NCI-H2227 (cell line): Measurements from ENCODE around the gene PKP3.

Source experiments
- DNase-seq: peaks from one replicate; lab custom pipeline; 2025; ENCODE audit not compliant: unreplicated experiment; lab: John Stamatoyannopoulos, UW

PKP3 gene

DNA sequence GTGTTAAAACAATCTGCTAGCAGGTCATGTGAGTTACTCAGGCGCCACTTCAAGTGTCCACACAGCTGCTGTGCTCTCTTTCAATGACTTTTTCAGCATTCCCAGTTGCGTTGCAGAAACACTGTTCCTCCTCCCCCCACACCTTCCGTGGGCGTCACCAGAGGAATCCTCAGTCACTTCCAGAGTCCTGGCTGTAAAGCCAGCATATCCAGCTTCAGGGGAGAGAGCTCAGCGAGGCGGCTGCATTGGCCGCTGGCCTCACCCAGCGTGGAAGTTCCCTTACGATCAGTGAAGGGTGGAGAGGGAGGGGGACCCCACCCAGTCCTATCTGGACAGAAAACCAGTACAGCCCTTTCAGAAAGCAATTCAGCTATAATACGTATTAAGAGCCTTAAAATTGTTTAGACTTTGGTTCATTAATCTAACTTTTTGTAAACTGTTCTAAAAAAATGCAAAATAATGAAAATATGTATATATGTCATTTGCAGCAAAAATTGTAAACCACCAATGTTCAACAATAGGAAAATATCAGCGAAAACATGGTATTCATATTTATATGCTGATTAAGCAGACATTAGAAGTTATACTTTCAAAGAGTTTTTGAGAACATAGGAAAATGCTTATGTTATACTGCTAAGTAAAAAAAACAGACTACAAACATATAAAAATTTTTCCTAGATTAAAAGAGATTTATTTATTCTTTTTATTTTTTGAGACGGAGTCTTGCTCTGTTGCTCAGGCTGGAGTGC is 50.6 kb downstream of the PKP3 start:
- peak; percentile 67 for DNase-seq

DNA sequence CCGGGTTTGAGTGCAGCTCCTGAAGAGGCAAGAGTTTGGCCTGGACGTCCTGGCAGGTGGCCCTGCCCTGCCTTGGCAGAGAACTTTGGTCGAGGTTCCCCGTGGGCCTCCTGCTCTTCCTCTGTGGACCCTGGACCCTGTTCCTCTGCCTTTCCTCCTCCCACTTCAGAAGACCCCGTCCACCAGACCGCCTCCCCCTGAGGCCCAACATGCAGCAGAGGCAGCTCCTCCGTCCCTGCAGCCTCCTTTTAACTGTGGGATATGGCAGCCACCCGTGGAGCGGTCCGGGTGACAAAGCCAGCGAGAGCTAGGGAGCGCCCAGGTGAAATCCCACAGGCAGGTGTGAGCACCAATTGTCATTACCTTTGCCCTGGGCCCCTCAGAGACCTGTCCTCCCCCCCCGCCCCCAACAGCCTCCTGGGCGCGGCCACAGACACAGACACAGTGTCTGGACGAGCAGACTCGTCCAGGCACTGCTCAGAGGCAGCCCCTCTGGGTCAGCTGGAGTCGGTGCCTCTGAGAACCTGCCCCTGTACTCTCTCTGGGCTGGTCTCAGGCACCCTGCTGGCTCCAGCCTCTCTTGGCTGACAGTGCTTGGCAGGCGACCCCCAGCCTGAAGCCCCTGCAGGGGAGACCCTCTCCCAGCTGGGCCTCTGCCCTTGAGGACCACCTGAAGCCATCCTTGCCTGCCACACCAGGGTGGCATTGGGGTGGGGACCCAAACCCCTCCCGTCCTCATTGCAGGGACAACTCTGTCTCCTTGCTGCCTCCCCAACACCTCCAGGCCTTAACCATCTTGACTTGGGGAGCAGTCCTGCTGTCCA is 52.0 kb downstream of the PKP3 start:
- no peak for DNase-seq

DNA sequence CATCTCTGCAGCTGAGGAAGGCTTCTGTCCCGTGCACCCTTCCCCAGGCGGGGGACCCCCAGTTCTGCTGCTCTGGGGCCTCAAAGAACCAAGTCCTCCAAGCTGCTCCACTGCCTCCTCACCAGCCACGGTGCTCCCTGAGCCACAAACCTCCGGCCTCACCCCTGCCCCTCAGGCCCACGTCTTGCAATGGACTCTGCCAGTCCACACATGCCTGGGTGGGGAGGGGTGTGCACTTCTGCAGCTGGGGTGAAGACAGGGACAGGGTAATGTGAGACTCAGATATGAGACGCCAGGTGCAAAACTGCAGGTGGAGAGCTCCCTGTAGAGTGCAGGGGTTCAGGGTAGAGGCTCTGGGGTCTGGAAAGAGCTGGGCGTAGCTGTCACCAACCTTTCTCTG is 52.9 kb downstream of the PKP3 start:
- DNase-seq = no peak

DNA sequence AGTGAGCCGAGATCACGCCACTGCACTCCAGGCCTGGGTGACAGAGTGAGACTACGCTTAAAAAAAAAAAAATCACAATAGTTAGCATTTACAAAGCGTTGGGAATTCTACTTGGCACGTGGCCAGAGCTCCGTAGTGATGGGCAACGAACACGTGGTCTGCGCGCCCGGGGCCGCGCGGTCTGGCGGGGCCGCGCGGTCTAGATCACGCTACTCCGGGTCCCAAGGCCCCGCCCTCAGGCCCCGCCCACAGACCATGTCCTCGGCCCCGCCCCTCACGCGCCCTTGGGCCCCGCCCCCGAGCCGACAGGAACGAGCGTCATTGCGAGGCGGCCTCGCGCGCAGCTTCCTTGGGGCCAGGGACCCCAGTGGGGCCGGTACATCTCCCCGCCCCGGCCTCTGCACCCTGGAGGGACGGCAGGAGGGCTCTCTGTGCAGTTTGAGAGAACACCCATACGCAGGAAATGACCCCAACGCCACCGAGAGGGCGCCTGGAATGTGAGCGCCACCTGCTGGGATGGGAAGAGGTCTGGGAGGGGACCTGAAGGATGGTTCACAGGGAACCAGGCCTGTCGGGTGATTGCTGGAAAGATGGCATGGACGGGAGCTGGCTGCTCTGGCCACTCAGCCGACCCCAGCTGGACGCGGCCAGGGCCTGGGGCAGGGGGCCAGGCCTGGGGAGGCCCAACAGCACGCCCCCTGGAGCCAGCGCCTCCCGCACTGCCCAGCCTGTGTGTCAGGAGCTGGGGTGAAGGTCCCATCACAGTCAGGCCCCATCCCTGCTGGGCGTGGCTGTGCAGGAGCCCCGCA is 54.1 kb downstream of the PKP3 start:
- peak; percentile 99 for DNase-seq

DNA sequence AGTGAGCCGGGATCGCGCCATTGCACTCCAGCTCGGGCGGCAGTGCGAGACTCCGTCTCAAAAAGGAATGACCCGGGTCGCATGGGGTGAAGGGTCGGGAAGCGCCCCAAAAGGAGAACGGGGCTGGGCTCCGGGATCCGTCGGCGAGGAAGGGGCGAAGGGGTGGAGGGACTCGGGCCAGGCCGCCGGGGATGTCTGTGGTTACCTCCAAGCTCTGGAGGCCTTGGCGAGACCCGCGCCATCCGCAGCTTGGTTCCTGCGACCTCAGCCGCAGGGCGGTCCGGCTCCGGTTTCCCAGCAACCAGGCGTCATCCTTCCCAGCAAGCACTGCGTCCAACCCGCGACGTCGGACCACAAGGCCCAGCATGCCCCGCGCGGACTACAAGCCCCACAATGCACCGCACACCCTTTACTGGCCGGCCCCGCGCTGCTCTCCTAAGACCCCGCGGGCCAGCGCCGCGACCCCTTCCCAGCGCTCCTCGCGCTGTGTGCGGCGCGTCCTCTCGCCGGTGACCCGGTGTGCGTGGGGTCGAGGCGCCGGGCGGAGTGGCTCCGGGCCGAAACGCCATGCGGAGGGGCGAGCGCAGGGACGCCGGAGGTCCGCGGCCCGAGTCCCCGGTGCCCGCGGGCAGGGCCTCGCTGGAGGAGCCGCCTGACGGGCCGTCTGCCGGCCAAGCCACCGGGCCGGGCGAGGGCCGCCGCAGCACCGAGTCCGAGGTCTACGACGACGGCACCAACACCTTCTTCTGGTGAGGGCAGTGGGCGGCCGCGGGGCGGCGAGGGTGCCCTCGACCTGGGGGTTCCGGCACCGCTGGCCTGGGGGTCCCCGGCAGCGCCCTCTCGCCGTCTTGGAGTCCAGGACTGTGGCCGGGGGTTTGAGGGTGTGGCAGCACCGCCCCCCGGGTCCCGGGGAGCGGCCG is 56.1 kb downstream of the PKP3 start, which contains the start of gene PTDSS2:
TSS of gene PTDSS2 (plus strand) at position 391 of the 920 bp plus-strand sequence. CDS start at position 568, 177 bp downstream.
- peak; percentile 98 for DNase-seq

DNA sequence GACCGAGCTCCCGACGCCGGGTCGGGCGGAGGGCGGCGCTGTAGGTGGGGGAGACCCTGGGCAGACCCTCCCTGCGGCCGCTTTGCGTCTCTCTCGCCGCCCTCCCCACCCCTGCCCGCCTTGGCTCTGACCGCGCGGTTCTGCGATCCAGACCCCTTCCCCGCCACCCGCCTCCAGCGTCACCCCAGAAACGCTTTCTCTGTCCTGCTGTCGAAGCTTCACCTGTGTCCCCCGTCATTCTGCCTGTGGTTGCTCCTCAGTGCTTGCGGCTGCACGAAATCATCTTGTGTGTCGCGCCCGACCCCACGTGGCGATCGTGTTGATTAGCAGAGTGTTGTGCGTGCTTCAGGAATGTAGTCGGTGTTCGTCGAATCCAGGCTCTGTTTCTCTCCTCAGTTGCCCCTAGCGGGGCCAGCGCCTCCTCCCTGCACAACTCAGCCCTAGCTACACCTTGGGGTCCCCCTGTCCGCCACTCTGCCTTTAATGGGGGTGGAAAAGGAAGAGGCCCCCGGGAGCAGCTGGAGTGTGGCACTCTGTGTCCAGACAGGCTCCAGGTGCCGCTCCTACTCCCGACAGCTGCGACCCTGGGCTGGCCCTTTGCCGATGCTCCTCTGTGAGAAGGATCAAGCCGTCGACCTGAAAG is 56.9 kb downstream of the PKP3 start:
- peak; percentile 79 for DNase-seq

DNA sequence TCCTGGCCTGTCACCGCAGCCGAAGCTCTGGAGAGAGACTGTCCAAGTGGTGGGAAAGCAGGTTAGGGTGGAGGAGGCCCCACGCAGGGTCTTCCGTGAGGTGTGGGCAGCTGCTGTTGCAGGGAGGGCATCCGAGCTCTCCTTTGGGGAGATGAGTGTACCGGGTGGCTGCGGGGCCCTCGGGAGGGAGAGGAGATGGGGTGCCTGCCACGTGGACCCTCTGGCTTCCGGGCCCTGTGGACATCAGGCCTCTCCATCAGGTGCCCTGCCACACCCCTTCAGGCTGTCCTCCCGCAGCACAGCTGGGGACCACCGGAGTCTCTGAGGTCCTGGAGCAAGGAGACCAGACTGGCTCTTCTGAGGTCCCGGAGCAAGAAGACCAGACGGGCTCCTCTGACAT is 57.7 kb downstream of the PKP3 start:
- DNase-seq = no peak

DNA sequence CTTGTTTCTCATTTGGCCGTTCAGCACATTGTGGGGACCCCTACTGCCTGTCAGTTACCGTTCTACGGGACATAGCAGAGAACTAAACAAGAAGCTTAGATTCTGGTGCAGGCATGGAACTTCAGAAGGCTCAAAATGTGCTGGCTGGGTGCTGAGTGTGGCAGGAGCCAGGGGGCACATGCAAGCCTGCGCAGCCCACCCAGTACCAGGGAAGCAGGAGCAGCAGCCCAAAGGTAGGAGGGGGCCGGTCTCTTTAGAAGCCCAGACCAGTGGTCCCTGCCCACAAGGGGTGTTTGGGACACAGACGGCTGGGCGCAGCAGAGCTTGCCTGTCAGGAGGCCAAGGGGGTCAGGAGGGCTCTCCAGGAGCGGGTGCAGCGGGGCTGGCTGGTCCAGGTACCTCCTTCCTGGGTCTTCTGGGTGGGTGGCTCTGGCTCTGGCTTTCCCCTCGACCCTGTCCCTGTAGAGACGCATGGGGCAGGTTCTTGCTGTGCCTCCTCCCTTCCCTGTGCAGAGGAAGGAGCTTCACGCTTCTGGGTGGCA is 58.3 kb downstream of the PKP3 start:
- DNase-seq = no peak

DNA sequence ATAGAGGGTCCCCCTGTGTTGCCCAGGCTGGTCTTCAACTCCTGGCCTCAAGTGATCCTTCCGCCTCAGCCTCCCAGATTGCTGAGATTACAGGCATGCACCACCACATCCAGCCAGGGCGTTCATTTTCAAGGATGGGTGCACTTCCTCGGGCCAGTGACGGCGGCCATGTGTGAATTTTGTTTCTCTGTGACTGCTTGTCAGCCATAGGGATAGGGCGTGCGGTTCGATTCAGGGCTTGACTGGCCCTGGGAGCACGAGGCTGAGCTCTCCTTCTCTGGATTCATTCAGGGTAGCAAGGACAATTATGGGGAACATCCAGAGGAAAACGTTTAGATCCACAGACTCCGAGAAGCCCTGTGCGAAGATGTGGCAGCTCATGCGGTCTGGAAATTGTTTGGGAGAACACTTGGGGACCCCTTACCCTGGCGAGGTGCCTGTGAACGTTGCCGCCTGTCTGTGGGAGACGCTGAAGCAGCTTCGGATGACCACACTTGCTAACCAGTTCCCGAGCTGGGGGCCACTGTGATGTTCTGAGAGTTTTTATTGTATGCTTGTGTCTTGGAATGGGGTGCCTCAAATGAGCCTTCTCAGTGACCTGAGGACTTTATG is 59.0 kb downstream of the PKP3 start:
- DNase-seq = no peak

DNA sequence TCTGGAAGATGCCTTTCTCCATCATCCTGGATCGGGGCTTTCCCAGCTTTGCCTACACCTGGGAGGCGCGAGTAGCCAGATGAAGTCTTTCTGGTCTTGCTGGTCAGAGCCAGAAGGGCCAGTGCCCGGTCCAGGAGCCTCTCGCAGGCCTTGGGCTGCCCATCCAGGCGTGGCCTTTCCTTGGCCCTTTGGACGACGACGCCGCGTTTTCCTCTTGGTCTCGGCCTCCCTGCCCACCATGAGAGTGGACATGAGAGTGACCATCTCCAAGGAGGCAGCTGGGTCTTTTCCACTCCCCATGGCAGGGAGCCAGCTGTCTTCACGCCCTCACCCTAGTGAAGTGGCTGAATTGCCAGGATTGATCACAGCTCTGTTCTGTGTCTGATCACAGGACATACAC is 59.6 kb downstream of the PKP3 start:
- DNase-seq = no peak

DNA sequence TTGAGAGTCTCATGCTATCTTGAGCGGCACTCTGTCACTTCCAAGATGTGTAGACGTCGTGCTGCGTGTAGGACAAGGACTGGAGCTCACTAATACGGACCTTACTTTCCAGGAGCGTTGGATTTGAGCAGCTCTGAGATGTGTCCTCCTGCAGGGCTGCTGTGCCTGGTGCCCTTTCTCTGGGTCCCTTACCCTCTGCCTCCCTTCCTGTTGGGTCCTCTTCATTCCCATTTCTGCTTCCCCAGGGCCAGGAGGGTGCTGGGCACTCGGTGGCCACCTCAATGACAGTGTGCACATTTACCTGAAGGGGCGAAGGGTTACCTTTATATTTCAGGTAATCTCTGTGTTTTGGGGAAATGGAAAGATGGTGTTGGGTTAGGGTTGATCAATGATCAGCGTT is 60.0 kb downstream of the PKP3 start:
- DNase-seq = no peak
